Peyer's patch (tissue), 4 donors: ENCODE data around the gene G6PC3. TPM values are rescaled to one million over a fixed set of nuclear protein-coding genes. Genes with fewer than 3 reads are reported as not detected.

Experiments used
- DNase-seq, 3 donors: peaks; one replicate each; pipeline ENCODE4 v3.0.0-alpha.2; 2017 to 2019
- H3K27ac ChIP-seq, 4 donors: fragments of 200-600 bp; sonication (generic); one replicate each; pipeline ENCODE4 v1.5.1; 2016 to 2019
- H3K27me3 ChIP-seq, 2 donors: fragments of 200-600 bp; sonication (generic); one replicate each; pipeline ENCODE4 v1.5.1; 2019
- H3K36me3 ChIP-seq, 3 donors: fragments of 200-600 bp; sonication (generic); one replicate each; pipeline ENCODE4 v1.5.1; 2016 to 2019
- H3K4me1 ChIP-seq, 4 donors: fragments of 200-600 bp; sonication (generic); one replicate each; pipeline ENCODE4 v1.5.1; 2016 to 2019
- H3K4me3 ChIP-seq, 4 donors: fragments of 200-600 bp; sonication (generic); 1 replicate in 3 of 4; 2 replicates in 1 of 4; pipeline ENCODE4 v1.5.1; 2016 to 2019; ENCODE audit warnings: mild to moderate bottlenecking in 1 of 4
- H3K9me3 ChIP-seq, 4 donors: fragments of 200-600 bp; sonication (generic); one replicate each; pipeline ENCODE4 v1.5.1; 2016 to 2019; ENCODE audit warnings: mild to moderate bottlenecking in 1 of 4
- CTCF ChIP-seq, 6 experiments: fragments of 450-650 bp in 4 of 6; fragments of 200-600 bp in 2 of 6; sonication (generic) in 1 of 6; IDR thresholded peaks; one replicate each; pipeline ENCODE4 v1.5.1; 2017 to 2019; ENCODE audit warnings: antibody characterized with exemption in 6 of 6, mild to moderate bottlenecking in 3 of 6, moderate library complexity in 1 of 6
- POLR2A ChIP-seq, 2 donors: fragments of 450-650 bp; IDR thresholded peaks; one replicate each; pipeline ENCODE4 v1.5.1; 2017; ENCODE audit warnings: antibody characterized with exemption in 2 of 2, mild to moderate bottlenecking in 2 of 2, moderate library complexity in 2 of 2
- total RNA-seq, 4 donors: library from RNA; depleted of rRNA; stranded (reverse); fragments of >200 nt; gene quantifications; one replicate each; pipeline ENCODE4 v1.1.0, GENCODE V29; 2016

Gene G6PC3
- total RNA-seq, 4 donors from 2014 or later: 8.3 to 48.9 (median 33.8) TPM

- Histone ChIP-seq H3K36me3 (peaks cover 0 to 12% (median 0%) of the 10 kb centered on the region in 3 donors), H3K27me3 (no peaks in the 10 kb centered on the region), H3K27ac (peak overlapping the region; percentile 36 to 86 (median 60)), H3K9me3 (no peaks in the 10 kb centered on the region), H3K4me1 (peaks cover 9 to 46% (median 21%) of the 10 kb centered on the region in 4 donors), H3K4me3 (no peak overlapping the region)
- TF ChIP-seq CTCF (IDR thresholded peaks at IDR 0.05) (no peak), POLR2A (IDR thresholded peaks at IDR 0.05) (no peak)
- no peak for DNase-seq
Measured at GRCh38 chr17:44109312-44109630, 38.7 kb downstream of the G6PC3 start.

GRCh38 chr17:44110011-44110686 is 39.6 kb downstream of the G6PC3 start:
- no peak for TF ChIP-seq POLR2A (IDR thresholded peaks at IDR 0.05)
- TF ChIP-seq CTCF (IDR thresholded peaks at IDR 0.05): no peak
- no peaks in the 10 kb centered on the region for H3K27me3 ChIP-seq
- H3K27ac ChIP-seq: peak overlapping the region; percentile 32 to 86 (median 74)
- peaks cover 0 to 9% (median 0%) of the 10 kb centered on the region in 3 donors for H3K36me3 ChIP-seq
- no peak for DNase-seq
- peaks cover 9 to 46% (median 21%) of the 10 kb centered on the region in 4 donors for H3K4me1 ChIP-seq
- peak overlapping the region; percentile 7 to 52 (median 37) for H3K4me3 ChIP-seq
- no peaks in the 10 kb centered on the region for H3K9me3 ChIP-seq

GRCh38 chr17:44110823-44111633 is 40.5 kb downstream of the G6PC3 start:
- TF ChIP-seq CTCF (IDR thresholded peaks at IDR 0.05): peak in 1 of 6 experiments; percentile 19
- peak in 1 of 2 donors; percentile 50 for TF ChIP-seq POLR2A (IDR thresholded peaks at IDR 0.05)
- H3K9me3 ChIP-seq: no peaks in the 10 kb centered on the region
- H3K4me3 ChIP-seq: peak overlapping the region; percentile 7 to 52 (median 37)
- H3K4me1 ChIP-seq: peaks cover 9 to 46% (median 21%) of the 10 kb centered on the region in 4 donors
- H3K27ac ChIP-seq: peak overlapping the region; percentile 32 to 86 (median 74)
- H3K36me3 ChIP-seq: peaks cover 0 to 10% (median 0%) of the 10 kb centered on the region in 3 donors
- no peaks in the 10 kb centered on the region for H3K27me3 ChIP-seq
- peak; percentile 83 to 95 (median 91) for DNase-seq

GRCh38 chr17:44111777-44112176 is 41.2 kb downstream of the G6PC3 start:
- Histone ChIP-seq H3K27me3 (no peaks in the 10 kb centered on the region), H3K36me3 (peaks cover 0 to 17% (median 0%) of the 10 kb centered on the region in 3 donors), H3K27ac (peak overlapping the region; percentile 32 to 86 (median 74)), H3K4me3 (peak overlapping the region in 1 of 4 donors; percentile 44), H3K9me3 (no peaks in the 10 kb centered on the region), H3K4me1 (peaks cover 9 to 46% (median 21%) of the 10 kb centered on the region in 4 donors)
- DNase-seq: no peak
- TF ChIP-seq CTCF (IDR thresholded peaks at IDR 0.05) (no peak), POLR2A (IDR thresholded peaks at IDR 0.05) (no peak)

GRCh38 chr17:44112284-44113280 is 42.0 kb downstream of the G6PC3 start:
- H3K36me3 ChIP-seq: peaks cover 0 to 25% (median 0%) of the 10 kb centered on the region in 3 donors
- H3K27ac ChIP-seq: peak overlapping the region in 3 of 4 donors; percentile 68 to 86 (median 80)
- TF ChIP-seq POLR2A (IDR thresholded peaks at IDR 0.05): no peak
- TF ChIP-seq CTCF (IDR thresholded peaks at IDR 0.05): no peak
- H3K27me3 ChIP-seq: no peaks in the 10 kb centered on the region
- H3K4me3 ChIP-seq: no peak overlapping the region
- DNase-seq: no peak
- H3K4me1 ChIP-seq: peaks cover 9 to 46% (median 21%) of the 10 kb centered on the region in 4 donors
- no peaks in the 10 kb centered on the region for H3K9me3 ChIP-seq
